Keratinocyte (primary cell): ENCODE measurements around the gene NR3C2. TPM values are rescaled to one million over a fixed set of nuclear protein-coding genes. Genes with fewer than 3 reads are reported as not detected.

Experiments used
- DNase-seq: peaks from one replicate; pipeline ENCODE4 v3.0.0-alpha.2; 2011; ENCODE audit warnings: low read depth, missing footprints, low spot score
- FAIRE-seq: peaks from 2 replicates; lab custom pipeline; 2011; peaks lifted over from hg19 to GRCh38; lab: Jason Lieb, UNC
- H2AFZ ChIP-seq: 2 replicates; pipeline ENCODE4 v1.6.0; 2012; ENCODE audit warnings: low read length, control low read depth, inconsistent platforms; ENCODE audit not compliant: control insufficient read depth
- H3K27ac ChIP-seq: 2 replicates; pipeline ENCODE4 v1.5.1; 2011; ENCODE audit warnings: low read length; ENCODE audit not compliant: control insufficient read depth, insufficient read depth
- H3K27me3 ChIP-seq: 3 replicates; pipeline ENCODE4 v1.6.0; 2011; ENCODE audit warnings: low read length; ENCODE audit not compliant: control insufficient read depth, insufficient read depth; ENCODE audit errors: extremely low read depth
- H3K36me3 ChIP-seq, 2 experiments: 2 replicates in 1 of 2; 3 replicates in 1 of 2; pipeline ENCODE4 v1.5.1; 2011; ENCODE audit warnings: low read length in 2 of 2, mild to moderate bottlenecking in 1 of 2; ENCODE audit not compliant: control insufficient read depth in 2 of 2, insufficient read depth in 2 of 2; ENCODE audit errors: extremely low read depth in 1 of 2
- H3K4me1 ChIP-seq: 3 replicates; pipeline ENCODE4 v1.5.1; 2011; ENCODE audit warnings: low read length; ENCODE audit not compliant: control insufficient read depth, insufficient read depth; ENCODE audit errors: extremely low read depth
- H3K4me2 ChIP-seq: 3 replicates; pipeline ENCODE4 v1.6.0; 2011; ENCODE audit warnings: low read depth, low read length; ENCODE audit not compliant: control insufficient read depth, insufficient read depth; ENCODE audit errors: extremely low read depth
- H3K4me3 ChIP-seq, 3 experiments: fragments of 200-600 bp in 1 of 3; sonication (generic) in 1 of 3; 2 replicates in 2 of 3; 3 replicates in 1 of 3; pipeline ENCODE4 v1.5.1; 2011 to 2016; ENCODE audit warnings: low read length in 3 of 3, mild to moderate bottlenecking in 3 of 3, control low read depth in 2 of 3, inconsistent platforms in 1 of 3, low read depth in 1 of 3, mixed read lengths in 1 of 3, mixed run types in 1 of 3, moderate library complexity in 1 of 3; ENCODE audit not compliant: control insufficient read depth in 2 of 3, insufficient read depth in 2 of 3; ENCODE audit errors: extremely low read depth in 1 of 3
- H3K79me2 ChIP-seq: 2 replicates; pipeline ENCODE4 v1.6.0; 2012; ENCODE audit warnings: low read length; ENCODE audit not compliant: control insufficient read depth, insufficient read depth
- H3K9ac ChIP-seq: 3 replicates; pipeline ENCODE4 v1.6.0; 2011; ENCODE audit warnings: low read length; ENCODE audit not compliant: control insufficient read depth, insufficient read depth; ENCODE audit errors: extremely low read depth
- H3K9me1 ChIP-seq: 3 replicates; pipeline ENCODE4 v1.6.0; 2011; ENCODE audit warnings: low read length; ENCODE audit not compliant: control insufficient read depth, insufficient read depth; ENCODE audit errors: extremely low read depth
- H3K9me3 ChIP-seq: 2 replicates; pipeline ENCODE4 v1.5.1; 2012; ENCODE audit warnings: low read depth, low read length; ENCODE audit not compliant: control insufficient read depth
- H4K20me1 ChIP-seq: 3 replicates; pipeline ENCODE4 v1.6.0; 2011; ENCODE audit warnings: low read length; ENCODE audit not compliant: control insufficient read depth, insufficient read depth; ENCODE audit errors: extremely low read depth
- EZH2 ChIP-seq: IDR thresholded peaks from one replicate; pipeline ENCODE4 v1.6.1; 2012; ENCODE audit warnings: inconsistent platforms, mild to moderate bottlenecking, low read length, moderate library complexity
- dilution Hi-C: fragments of 300-500 bp; cut with MboI; formaldehyde crosslinking; loops from one replicate; pipeline ENCODE4 v1.7.0; 2020; ENCODE audit warnings: low sequenced_read_pairs; ENCODE audit not compliant: extremely low pct_ligation_motif_present
- polyA plus RNA-seq, 5 experiments: library from polyadenylated mRNA; depleted of rRNA in 3 of 5; stranded (reverse) in 3 of 5; stranded (forward) in 1 of 5; unstranded in 1 of 5; fragments of >200 nt; gene quantifications; 1 replicate in 1 of 5; 2 replicates in 3 of 5; 3 replicates in 1 of 5; pipeline versions ENCODE4 v1.2.1 to v1.2.3, GENCODE V29; 2011 to 2012; ENCODE audit warnings: missing spikeins in 2 of 5, low read depth in 1 of 5, low replicate concordance in 1 of 5
- TF ChIP-seq, protein P1 (sequence below), 3 experiments: IDR thresholded peaks in 1 of 3; conservative IDR thresholded peaks in 1 of 3; optimal IDR thresholded peaks in 1 of 3; 2 replicates in 2 of 3; 3 replicates in 1 of 3; pipeline versions ENCODE3 to v1.5.1; 2011; ENCODE audit warnings: low read length in 3 of 3, mild to moderate bottlenecking in 3 of 3, moderate library complexity in 2 of 3, control low read depth in 1 of 3, inconsistent platforms in 1 of 3; ENCODE audit not compliant: insufficient read depth in 2 of 3; ENCODE audit errors: extremely low read depth in 1 of 3

NR3C2 gene
- polyA plus RNA-seq, 1 donor (not counting 4 experiments of a cell fraction or from before 2014, with no cell fraction given) = 1.5 TPM

DNA sequence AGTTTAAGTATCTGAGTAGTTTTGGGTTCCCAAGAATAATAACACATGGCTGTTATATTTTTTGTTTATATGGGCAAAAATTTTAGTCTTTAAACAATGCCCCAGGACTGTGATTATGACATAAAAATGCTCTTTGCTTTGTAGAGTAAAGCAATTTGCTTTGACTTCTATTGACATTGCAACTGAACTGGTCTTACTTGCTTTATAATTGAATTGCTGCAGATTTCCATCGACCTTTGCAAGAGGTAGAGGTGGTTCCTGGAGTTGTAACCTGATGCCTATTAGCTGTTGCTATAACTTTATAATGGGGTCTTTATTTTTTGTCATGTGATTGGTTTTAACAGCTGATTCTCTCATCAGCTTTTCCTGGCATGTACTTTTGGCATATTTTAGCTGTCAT, 407.4 kb downstream of the NR3C2 start:
- DNase-seq = no peak
- dilution Hi-C loops = no loop called here

DNA sequence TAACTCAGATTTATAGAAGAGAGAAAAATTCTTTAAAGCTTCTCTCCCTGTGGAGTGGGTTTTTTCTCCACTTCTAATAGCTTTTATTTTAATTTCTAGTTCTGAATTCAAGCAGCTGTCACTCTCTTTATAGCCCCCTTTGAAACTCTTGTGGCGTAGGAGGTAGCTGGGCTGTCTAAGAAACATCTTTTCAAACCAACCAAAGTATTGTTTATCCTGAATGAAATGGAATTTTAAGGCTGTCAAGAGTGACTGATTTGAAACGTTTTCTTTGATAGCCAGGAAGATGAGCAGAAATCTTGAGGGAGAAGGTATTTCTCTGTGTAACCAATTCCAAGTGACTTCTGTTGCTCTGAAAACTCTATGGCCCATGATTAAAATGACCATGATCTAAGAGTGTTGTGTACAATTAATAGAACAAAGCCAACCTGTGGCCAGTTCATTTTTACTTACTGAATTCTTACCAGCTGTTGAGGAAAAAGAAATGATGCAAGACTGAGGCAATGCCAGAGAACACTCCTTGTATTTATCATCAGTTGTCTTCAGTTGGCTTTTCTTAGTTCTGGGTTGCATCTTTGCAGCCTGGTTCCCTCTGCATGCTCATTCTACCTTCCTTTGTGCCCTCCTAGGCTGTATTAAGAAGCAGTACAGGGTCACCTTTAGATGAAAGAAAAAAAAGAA, 411.9 kb downstream of the NR3C2 start:
- no peaks in the 10 kb centered on the region for H3K4me1 ChIP-seq
- H3K79me2 ChIP-seq = no peaks in the 10 kb centered on the region
- no peak for DNase-seq
- no peaks in the 10 kb centered on the region for H3K36me3 ChIP-seq
- no peaks in the 10 kb centered on the region for H4K20me1 ChIP-seq
- H3K4me3 ChIP-seq = no peak overlapping the region
- FAIRE-seq = peak; percentile 13
- dilution Hi-C loops = no loop called here
- no peak for TF ChIP-seq EZH2
- TF ChIP-seq, protein P1, sequence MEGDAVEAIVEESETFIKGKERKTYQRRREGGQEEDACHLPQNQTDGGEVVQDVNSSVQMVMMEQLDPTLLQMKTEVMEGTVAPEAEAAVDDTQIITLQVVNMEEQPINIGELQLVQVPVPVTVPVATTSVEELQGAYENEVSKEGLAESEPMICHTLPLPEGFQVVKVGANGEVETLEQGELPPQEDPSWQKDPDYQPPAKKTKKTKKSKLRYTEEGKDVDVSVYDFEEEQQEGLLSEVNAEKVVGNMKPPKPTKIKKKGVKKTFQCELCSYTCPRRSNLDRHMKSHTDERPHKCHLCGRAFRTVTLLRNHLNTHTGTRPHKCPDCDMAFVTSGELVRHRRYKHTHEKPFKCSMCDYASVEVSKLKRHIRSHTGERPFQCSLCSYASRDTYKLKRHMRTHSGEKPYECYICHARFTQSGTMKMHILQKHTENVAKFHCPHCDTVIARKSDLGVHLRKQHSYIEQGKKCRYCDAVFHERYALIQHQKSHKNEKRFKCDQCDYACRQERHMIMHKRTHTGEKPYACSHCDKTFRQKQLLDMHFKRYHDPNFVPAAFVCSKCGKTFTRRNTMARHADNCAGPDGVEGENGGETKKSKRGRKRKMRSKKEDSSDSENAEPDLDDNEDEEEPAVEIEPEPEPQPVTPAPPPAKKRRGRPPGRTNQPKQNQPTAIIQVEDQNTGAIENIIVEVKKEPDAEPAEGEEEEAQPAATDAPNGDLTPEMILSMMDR (optimal IDR thresholded peaks at IDR 0.05 in 1 of 3, IDR thresholded peaks at IDR 0.05 in 1 of 3, conservative IDR thresholded peaks at IDR 0.05 in 1 of 3; ENCODE audit: extremely low read depth in 1 of 3, insufficient read depth in 2 of 3, low read length in 3 of 3) = no peak
- H3K27ac ChIP-seq = peak overlapping the region; percentile 1
- H3K9ac ChIP-seq = no peak overlapping the region
- H3K4me2 ChIP-seq = no peak overlapping the region
- no peak overlapping the region for H2AFZ ChIP-seq
- H3K9me3 ChIP-seq = no peaks in the 10 kb centered on the region
- no peaks in the 10 kb centered on the region for H3K27me3 ChIP-seq
- H3K9me1 ChIP-seq = no peaks in the 10 kb centered on the region

More for the DNA sequence above, 407.4 kb downstream of the NR3C2 start:
- H3K27ac ChIP-seq = no peak overlapping the region
- H2AFZ ChIP-seq = no peak overlapping the region
- H3K27me3 ChIP-seq = no peaks in the 10 kb centered on the region
- H3K4me3 ChIP-seq = no peak overlapping the region
- H3K9me1 ChIP-seq = no peaks in the 10 kb centered on the region
- no peak for FAIRE-seq
- no peaks in the 10 kb centered on the region for H3K9me3 ChIP-seq
- no peaks in the 10 kb centered on the region for H4K20me1 ChIP-seq
- H3K4me1 ChIP-seq = no peaks in the 10 kb centered on the region
- no peaks in the 10 kb centered on the region for H3K79me2 ChIP-seq
- H3K4me2 ChIP-seq = no peak overlapping the region
- H3K36me3 ChIP-seq = no peaks in the 10 kb centered on the region
- TF ChIP-seq EZH2 = no peak
- TF ChIP-seq, protein P1 (optimal IDR thresholded peaks at IDR 0.05 in 1 of 3, IDR thresholded peaks at IDR 0.05 in 1 of 3, conservative IDR thresholded peaks at IDR 0.05 in 1 of 3; ENCODE audit: extremely low read depth in 1 of 3, insufficient read depth in 2 of 3, low read length in 3 of 3) = no peak
- H3K9ac ChIP-seq = no peak overlapping the region
